PFSK-1 (cell line): ENCODE results near the gene MAN1C1.

Experiments
- FOXP2 ChIP-seq: optimal IDR thresholded peaks from 2 replicates; pipeline ENCODE3; 2011; ENCODE audit warnings: borderline replicate concordance, control low read depth, inconsistent platforms; ENCODE audit not compliant: insufficient read depth; ENCODE audit errors: extremely low read length, extremely low read depth
- POLR2AphosphoS5 ChIP-seq: IDR thresholded peaks from 2 replicates; pipeline ENCODE4 v1.6.1; 2012; ENCODE audit warnings: low read depth, mild to moderate bottlenecking, control low read depth, low read length, moderate library complexity
- SIN3A ChIP-seq: IDR thresholded peaks from 2 replicates; pipeline ENCODE4 v1.6.1; 2012; ENCODE audit warnings: mild to moderate bottlenecking, low read length, moderate library complexity, borderline replicate concordance; ENCODE audit not compliant: insufficient read depth
- TAF1 ChIP-seq: IDR thresholded peaks from 2 replicates; pipeline ENCODE4 v1.6.1; 2012; ENCODE audit warnings: low read length, control low read depth, borderline replicate concordance; ENCODE audit not compliant: insufficient read depth
- TF ChIP-seq, protein P1 (sequence below), 2 experiments: IDR thresholded peaks; 2 replicates each; pipeline versions ENCODE4 v1.6.1 to v1.8.0; 2011 to 2012; ENCODE audit warnings: low read depth in 2 of 2, low read length in 2 of 2, control low read depth in 1 of 2, inconsistent platforms in 1 of 2, mild to moderate bottlenecking in 1 of 2, moderate library complexity in 1 of 2; ENCODE audit not compliant: insufficient read depth in 1 of 2

Gene MAN1C1

GRCh38 chr1:25794325-25794724 is 177.7 kb downstream of the MAN1C1 start:
- TF ChIP-seq SIN3A (no peak), TAF1 (no peak), FOXP2 (no peak), POLR2AphosphoS5 (no peak)
- TF ChIP-seq, protein P1, sequence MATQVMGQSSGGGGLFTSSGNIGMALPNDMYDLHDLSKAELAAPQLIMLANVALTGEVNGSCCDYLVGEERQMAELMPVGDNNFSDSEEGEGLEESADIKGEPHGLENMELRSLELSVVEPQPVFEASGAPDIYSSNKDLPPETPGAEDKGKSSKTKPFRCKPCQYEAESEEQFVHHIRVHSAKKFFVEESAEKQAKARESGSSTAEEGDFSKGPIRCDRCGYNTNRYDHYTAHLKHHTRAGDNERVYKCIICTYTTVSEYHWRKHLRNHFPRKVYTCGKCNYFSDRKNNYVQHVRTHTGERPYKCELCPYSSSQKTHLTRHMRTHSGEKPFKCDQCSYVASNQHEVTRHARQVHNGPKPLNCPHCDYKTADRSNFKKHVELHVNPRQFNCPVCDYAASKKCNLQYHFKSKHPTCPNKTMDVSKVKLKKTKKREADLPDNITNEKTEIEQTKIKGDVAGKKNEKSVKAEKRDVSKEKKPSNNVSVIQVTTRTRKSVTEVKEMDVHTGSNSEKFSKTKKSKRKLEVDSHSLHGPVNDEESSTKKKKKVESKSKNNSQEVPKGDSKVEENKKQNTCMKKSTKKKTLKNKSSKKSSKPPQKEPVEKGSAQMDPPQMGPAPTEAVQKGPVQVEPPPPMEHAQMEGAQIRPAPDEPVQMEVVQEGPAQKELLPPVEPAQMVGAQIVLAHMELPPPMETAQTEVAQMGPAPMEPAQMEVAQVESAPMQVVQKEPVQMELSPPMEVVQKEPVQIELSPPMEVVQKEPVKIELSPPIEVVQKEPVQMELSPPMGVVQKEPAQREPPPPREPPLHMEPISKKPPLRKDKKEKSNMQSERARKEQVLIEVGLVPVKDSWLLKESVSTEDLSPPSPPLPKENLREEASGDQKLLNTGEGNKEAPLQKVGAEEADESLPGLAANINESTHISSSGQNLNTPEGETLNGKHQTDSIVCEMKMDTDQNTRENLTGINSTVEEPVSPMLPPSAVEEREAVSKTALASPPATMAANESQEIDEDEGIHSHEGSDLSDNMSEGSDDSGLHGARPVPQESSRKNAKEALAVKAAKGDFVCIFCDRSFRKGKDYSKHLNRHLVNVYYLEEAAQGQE (IDR thresholded peaks at IDR 0.05; ENCODE audit: insufficient read depth in 1 of 2, low read depth in 2 of 2, low read length in 2 of 2), result no peak

GRCh38 chr1:25795211-25795610 is 178.6 kb downstream of the MAN1C1 start:
- TF ChIP-seq SIN3A, result no peak
- TF ChIP-seq FOXP2, result no peak
- no peak for TF ChIP-seq POLR2AphosphoS5
- TF ChIP-seq, protein P1 (IDR thresholded peaks at IDR 0.05; ENCODE audit: insufficient read depth in 1 of 2, low read depth in 2 of 2, low read length in 2 of 2), result no peak
- no peak for TF ChIP-seq TAF1

DNA sequence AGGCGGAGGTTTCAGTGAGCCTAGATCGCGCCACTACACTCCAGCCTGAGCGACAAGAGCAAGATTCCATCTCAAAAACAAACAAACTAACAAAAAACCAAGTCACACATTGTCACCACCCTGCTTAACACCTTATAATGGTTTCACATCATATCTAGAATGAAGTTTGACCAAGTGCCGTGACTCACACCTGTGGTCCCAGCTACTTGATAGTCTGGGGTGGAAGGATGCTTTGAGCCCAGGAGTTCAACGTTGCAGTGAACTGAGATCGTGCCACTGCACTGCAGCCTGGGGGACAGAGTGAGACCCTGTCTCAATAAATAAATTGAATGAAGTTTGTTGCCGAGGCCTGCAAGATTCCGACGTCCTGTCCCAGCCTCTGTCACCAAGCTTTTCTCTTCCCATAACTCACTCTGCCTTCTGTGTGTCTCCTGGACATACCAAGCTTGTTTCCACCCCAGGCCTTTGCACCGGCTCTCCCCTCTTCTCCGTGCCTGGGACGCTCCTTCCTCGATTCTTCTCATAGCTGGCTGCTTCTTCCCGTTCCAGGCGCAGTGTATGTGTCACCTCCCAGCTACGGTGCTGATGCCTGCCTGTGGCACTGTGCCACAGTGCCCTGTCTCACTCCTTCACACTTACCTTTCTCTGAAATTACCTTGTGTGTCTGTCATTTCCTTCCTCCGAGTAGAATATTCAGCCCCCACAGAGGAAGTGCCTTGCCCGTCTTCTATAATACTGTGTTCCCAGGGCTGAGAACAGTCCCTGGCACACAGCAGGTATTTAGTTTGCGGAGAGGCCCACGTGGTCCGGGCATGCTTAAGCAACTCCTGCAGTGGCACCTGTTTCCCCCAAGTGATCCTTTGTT is 179.6 kb downstream of the MAN1C1 start:
- TF ChIP-seq TAF1 (no peak), POLR2AphosphoS5 (no peak), FOXP2 (no peak)

DNA sequence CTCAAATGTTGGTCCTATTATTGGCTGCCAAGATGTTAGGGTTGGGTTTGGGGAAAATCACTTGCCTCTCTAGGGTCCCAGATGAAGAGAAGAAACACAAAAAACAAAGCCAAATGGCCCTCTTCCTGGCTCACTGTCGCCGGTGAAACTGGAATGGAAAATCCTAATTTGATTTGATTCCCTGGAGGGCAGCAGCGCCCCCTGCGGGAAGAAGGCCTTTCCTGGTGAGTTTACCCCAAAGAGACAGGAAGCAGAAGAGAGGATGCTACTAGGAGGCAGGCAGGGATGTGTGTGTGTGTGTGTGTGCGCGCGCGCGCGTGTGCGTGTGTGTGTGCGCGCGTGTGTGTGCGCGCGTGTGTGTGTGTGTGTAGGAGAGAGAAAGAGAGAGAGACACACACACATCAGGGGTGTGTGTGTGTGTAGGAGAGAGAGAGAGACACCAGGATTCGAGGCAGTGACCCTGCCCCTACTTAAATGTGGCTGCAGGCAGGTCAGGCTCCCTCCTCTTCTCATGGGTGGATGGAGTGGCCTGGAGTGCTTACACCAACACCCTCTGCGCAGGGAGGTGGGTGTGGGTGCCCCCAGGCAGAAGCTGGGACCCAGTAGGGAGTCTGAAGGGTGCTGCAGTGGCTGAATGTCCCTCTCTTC is 180.3 kb downstream of the MAN1C1 start:
- no peak for TF ChIP-seq SIN3A
- TF ChIP-seq, protein P1 (IDR thresholded peaks at IDR 0.05; ENCODE audit: insufficient read depth in 1 of 2, low read depth in 2 of 2, low read length in 2 of 2), result no peak
- no peak for TF ChIP-seq POLR2AphosphoS5
- TF ChIP-seq FOXP2, result no peak
- no peak for TF ChIP-seq TAF1

DNA sequence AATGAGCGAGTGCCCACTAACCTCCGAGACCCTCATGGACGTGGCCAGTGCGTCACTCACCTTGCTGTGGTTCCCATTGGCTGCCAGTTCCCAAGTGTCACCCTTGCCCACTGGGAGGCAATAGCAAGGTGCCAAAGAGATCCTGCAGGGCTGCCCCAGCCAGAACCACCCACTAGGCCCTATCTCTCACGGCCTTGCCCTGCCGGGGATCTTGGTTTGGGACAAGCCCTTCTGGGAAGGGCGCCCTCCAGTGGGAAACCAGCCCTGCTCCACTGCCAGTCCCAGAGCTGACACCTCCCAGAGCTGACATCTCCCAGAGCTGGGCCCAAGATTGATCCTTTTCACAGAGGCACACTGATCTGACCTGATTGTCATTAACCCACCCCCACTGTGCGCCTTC is 181.3 kb downstream of the MAN1C1 start:
- TF ChIP-seq, protein P1 (IDR thresholded peaks at IDR 0.05; ENCODE audit: insufficient read depth in 1 of 2, low read depth in 2 of 2, low read length in 2 of 2), result no peak
- TF ChIP-seq SIN3A, result no peak
